ENCODE data around the gene CARD14. TPM values are rescaled to one million over a fixed set of nuclear protein-coding genes. Genes with fewer than 3 reads are reported as not detected.
A peak's percentile ranks its signal among the peaks of the same experiment; 100 is the strongest.

Gene CARD14
- total RNA-seq, 3 donors from 2014 or later (not counting 1 experiment from before 2014, with no cell fraction given) = 0.12 to 0.38 TPM; not detected in 1

DNA sequence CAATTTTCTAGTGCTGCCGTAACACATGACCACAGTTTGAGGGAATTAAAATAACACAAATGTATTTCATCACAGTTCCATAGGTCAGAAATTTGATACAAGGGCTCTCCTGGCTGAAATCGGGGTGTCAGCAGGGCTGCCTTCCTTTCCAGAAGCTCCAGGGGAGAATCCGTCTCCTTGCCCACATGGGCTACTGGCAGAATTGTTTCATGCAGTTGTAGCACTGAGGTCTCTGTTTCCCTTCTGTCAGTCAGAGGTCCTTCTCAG lies 43.4 kb upstream of the CARD14 start:
- DNase-seq (no peak), ATAC-seq (no peak)
- Histone ChIP-seq H3K4me1 (ENCODE audit: control insufficient read depth, insufficient read depth, low read length) (no peaks in the 10 kb centered on the region), H3K9me3 (ENCODE audit: control insufficient read depth, insufficient read depth, low read length) (no peaks in the 10 kb centered on the region), H3K36me3 (ENCODE audit: control insufficient read depth, insufficient read depth, low read length) (no peaks in the 10 kb centered on the region), H3K27ac (ENCODE audit: low read length) (no peak overlapping the region), H3K4me3 (ENCODE audit: low read length) (no peak overlapping the region), H3K27me3 (ENCODE audit: control insufficient read depth, insufficient read depth, low read length) (no peaks in the 10 kb centered on the region)
- no peak overlapping the region for H3K4me3 Mint-ChIP-seq
- no peaks in the 10 kb centered on the region for H3K9me3 Mint-ChIP-seq
- WGBS (ENCODE audit: insufficient coverage) = 92% methylated on average over 3 of the region's 3 CpGs
- peaks cover 4 to 27% of the 10 kb centered on the region in 2 donors for H3K27me3 Mint-ChIP-seq (ENCODE audit: low read depth in 2 of 2)
- H3K36me3 Mint-ChIP-seq = no peaks in the 10 kb centered on the region
- intact Hi-C loops (cut with micrococcal nuclease) = no loop called here
- H3K27ac Mint-ChIP-seq = no peak overlapping the region
- no peaks in the 10 kb centered on the region for H3K4me1 Mint-ChIP-seq
- TF ChIP-seq, protein P1, sequence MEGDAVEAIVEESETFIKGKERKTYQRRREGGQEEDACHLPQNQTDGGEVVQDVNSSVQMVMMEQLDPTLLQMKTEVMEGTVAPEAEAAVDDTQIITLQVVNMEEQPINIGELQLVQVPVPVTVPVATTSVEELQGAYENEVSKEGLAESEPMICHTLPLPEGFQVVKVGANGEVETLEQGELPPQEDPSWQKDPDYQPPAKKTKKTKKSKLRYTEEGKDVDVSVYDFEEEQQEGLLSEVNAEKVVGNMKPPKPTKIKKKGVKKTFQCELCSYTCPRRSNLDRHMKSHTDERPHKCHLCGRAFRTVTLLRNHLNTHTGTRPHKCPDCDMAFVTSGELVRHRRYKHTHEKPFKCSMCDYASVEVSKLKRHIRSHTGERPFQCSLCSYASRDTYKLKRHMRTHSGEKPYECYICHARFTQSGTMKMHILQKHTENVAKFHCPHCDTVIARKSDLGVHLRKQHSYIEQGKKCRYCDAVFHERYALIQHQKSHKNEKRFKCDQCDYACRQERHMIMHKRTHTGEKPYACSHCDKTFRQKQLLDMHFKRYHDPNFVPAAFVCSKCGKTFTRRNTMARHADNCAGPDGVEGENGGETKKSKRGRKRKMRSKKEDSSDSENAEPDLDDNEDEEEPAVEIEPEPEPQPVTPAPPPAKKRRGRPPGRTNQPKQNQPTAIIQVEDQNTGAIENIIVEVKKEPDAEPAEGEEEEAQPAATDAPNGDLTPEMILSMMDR (IDR thresholded peaks at IDR 0.05) = no peak

DNA sequence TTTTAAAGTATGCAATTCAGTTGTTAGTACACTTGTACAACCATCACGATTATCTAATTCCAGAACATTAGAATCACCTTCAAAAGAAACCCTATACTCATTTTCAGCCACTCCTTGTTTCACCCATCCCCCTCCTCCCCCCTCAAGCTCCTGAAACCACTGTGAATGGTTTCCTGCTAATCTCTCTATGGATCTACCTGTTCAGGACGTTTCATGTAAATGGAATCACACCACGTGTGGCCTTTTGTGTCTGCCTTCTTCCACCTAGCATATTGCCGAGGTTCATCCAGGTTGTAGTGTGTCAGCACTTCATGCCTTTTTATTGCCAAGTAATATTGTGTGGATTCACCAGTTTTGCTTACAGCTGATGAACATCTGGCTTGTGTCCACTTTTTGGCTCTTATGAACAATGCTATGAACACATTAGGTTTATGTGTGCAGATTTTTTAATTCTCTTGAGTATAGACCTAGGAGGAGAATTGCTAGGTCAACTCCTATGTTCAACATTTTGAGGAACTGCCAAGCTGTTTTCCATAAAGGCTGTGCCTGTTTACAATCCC lies 40.7 kb upstream of the CARD14 start:
- Histone ChIP-seq H3K36me3 (ENCODE audit: control insufficient read depth, insufficient read depth, low read length) (peaks cover 12% of the 10 kb centered on the region), H3K27ac (ENCODE audit: low read length) (no peak overlapping the region), H3K4me3 (ENCODE audit: low read length) (no peak overlapping the region), H3K4me1 (ENCODE audit: control insufficient read depth, insufficient read depth, low read length) (no peaks in the 10 kb centered on the region), H3K27me3 (ENCODE audit: control insufficient read depth, insufficient read depth, low read length) (no peaks in the 10 kb centered on the region), H3K9me3 (ENCODE audit: control insufficient read depth, insufficient read depth, low read length) (no peaks in the 10 kb centered on the region)
- TF ChIP-seq, protein P1 (IDR thresholded peaks at IDR 0.05) = no peak
- DNase-seq (no peak), ATAC-seq (no peak)
- WGBS (ENCODE audit: insufficient coverage) = 51% methylated on average over 4 of the region's 4 CpGs
- intact Hi-C loops (cut with micrococcal nuclease) = no loop called here
- Mint-ChIP-seq H3K4me1 (no peaks in the 10 kb centered on the region), H3K4me3 (no peak overlapping the region), H3K9me3 (no peaks in the 10 kb centered on the region), H3K36me3 (no peaks in the 10 kb centered on the region), H3K27ac (no peak overlapping the region), H3K27me3 (ENCODE audit: low read depth in 2 of 2) (peaks cover 4 to 27% of the 10 kb centered on the region in 2 donors)

DNA sequence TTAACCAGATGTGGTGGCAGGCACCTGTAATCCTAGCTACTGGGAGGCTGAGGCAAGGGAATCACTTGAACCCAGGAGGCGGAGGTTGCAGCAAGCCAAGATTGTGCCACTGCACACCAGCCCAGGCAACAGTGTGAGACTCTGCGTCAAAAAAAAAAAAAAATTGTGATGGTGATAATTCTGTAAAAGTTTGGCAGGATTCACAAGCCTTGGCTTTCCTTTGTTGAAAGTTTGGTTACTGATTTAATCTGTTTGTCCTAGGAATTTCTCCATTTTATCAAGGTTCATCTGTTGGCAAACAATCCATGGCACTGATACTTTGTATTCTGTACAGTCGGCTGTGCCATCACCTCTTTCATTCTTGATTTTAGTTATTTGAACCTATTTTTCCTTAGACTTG lies 38.8 kb upstream of the CARD14 start:
- ATAC-seq (no peak), DNase-seq (no peak)
- H3K27me3 Mint-ChIP-seq (ENCODE audit: low read depth in 2 of 2) = peaks cover 4 to 27% of the 10 kb centered on the region in 2 donors
- Histone ChIP-seq H3K36me3 (ENCODE audit: control insufficient read depth, insufficient read depth, low read length) (peaks cover 27% of the 10 kb centered on the region), H3K27me3 (ENCODE audit: control insufficient read depth, insufficient read depth, low read length) (no peaks in the 10 kb centered on the region), H3K9me3 (ENCODE audit: control insufficient read depth, insufficient read depth, low read length) (no peaks in the 10 kb centered on the region), H3K4me3 (ENCODE audit: low read length) (no peak overlapping the region), H3K27ac (ENCODE audit: low read length) (no peak overlapping the region), H3K4me1 (ENCODE audit: control insufficient read depth, insufficient read depth, low read length) (no peaks in the 10 kb centered on the region)
- H3K27ac Mint-ChIP-seq = no peak overlapping the region
- intact Hi-C loops (cut with micrococcal nuclease) = no loop called here
- no peaks in the 10 kb centered on the region for H3K36me3 Mint-ChIP-seq
- H3K4me3 Mint-ChIP-seq = no peak overlapping the region
- H3K4me1 Mint-ChIP-seq = no peaks in the 10 kb centered on the region
- no peaks in the 10 kb centered on the region for H3K9me3 Mint-ChIP-seq
- WGBS (ENCODE audit: insufficient coverage) = 95% methylated on average over 2 of the region's 3 CpGs
- TF ChIP-seq, protein P1 (IDR thresholded peaks at IDR 0.05) = no peak

DNA sequence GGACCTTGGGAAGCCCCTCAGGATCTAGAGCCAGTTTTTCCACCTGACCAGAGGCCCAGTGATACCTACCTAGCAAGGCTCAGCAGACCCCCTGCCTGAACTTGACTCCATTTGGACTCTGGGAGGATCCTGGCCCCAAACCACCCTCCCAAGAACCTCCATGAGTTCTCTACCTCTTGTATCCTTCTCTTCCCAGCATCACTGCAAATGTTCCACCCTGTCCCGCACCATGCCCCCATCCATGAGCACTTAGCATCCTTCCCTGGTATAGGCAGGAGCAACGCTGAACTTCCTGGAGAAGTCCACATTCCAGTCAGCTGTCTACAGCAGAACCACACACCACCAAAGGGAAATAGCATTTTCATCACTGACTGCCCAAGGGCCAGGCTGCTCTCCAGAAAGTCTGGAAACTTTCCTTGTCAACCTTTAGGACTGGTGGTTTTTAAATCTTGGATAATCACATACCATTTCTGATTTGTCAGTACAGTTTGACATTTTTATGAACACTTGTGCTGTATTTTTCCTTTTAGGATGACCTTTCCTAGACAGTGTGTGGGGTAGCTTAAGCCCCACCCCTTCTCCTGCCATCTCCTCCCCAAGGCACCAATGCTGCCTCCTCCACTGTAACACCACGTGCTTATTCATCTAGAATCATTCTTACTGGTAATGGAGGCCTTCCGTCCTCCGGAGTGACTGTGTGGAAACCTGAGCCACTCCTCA lies 36.8 kb upstream of the CARD14 start:
- Mint-ChIP-seq H3K36me3 (peaks cover 13% of the 10 kb centered on the region), H3K27ac (peak overlapping the region in 1 of 2 donors; percentile 46), H3K9me3 (no peaks in the 10 kb centered on the region), H3K27me3 (ENCODE audit: low read depth in 2 of 2) (peaks cover 4 to 14% of the 10 kb centered on the region in 2 donors), H3K4me1 (no peaks in the 10 kb centered on the region), H3K4me3 (no peak overlapping the region)
- Histone ChIP-seq H3K27ac (ENCODE audit: low read length) (no peak overlapping the region), H3K4me1 (ENCODE audit: control insufficient read depth, insufficient read depth, low read length) (no peaks in the 10 kb centered on the region), H3K36me3 (ENCODE audit: control insufficient read depth, insufficient read depth, low read length) (peaks cover 48% of the 10 kb centered on the region), H3K4me3 (ENCODE audit: low read length) (no peak overlapping the region), H3K27me3 (ENCODE audit: control insufficient read depth, insufficient read depth, low read length) (no peaks in the 10 kb centered on the region), H3K9me3 (ENCODE audit: control insufficient read depth, insufficient read depth, low read length) (no peaks in the 10 kb centered on the region)
- 95% methylated on average over 5 of the region's 5 CpGs for WGBS (ENCODE audit: insufficient coverage)
- no peak for DNase-seq
- ATAC-seq = peak in 1 of 3 donors; percentile 19
- intact Hi-C loops (cut with micrococcal nuclease) = no loop called here
- TF ChIP-seq, protein P1 (IDR thresholded peaks at IDR 0.05) = no peak
